Measurements from ENCODE around the gene CD19. TPM values are rescaled to one million over a fixed set of nuclear protein-coding genes. Genes with fewer than 3 reads are reported as not detected.
"Not testable (repeated sequence)": the region's sequence is repeated elsewhere in the genome, so short reads cannot be mapped to it uniquely, and the experiment has no call there.

The CD19 gene
- total RNA-seq, 3 donors from 2014 or later: not detected

- Histone ChIP-seq H3K27me3 (no peaks in the 10 kb centered on the region), H3K4me3 (no peak overlapping the region), H3K9me3 (no peaks in the 10 kb centered on the region), H3K4me1 (no peaks in the 10 kb centered on the region), H3K36me3 (no peaks in the 10 kb centered on the region), H3K27ac (no peak overlapping the region)
- TF ChIP-seq, protein P1, sequence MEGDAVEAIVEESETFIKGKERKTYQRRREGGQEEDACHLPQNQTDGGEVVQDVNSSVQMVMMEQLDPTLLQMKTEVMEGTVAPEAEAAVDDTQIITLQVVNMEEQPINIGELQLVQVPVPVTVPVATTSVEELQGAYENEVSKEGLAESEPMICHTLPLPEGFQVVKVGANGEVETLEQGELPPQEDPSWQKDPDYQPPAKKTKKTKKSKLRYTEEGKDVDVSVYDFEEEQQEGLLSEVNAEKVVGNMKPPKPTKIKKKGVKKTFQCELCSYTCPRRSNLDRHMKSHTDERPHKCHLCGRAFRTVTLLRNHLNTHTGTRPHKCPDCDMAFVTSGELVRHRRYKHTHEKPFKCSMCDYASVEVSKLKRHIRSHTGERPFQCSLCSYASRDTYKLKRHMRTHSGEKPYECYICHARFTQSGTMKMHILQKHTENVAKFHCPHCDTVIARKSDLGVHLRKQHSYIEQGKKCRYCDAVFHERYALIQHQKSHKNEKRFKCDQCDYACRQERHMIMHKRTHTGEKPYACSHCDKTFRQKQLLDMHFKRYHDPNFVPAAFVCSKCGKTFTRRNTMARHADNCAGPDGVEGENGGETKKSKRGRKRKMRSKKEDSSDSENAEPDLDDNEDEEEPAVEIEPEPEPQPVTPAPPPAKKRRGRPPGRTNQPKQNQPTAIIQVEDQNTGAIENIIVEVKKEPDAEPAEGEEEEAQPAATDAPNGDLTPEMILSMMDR (IDR thresholded peaks at IDR 0.05): no peak
- TF ChIP-seq POLR2A (IDR thresholded peaks at IDR 0.05) (no peak), POLR2AphosphoS5 (IDR thresholded peaks at IDR 0.05) (no peak)
- intact Hi-C loops (cut with DNase I; ENCODE audit: low total_unique reads): no loop called here
- DNase-seq (ENCODE audit: low spot score in 2 of 2): no peak
These were observed 32.7 kb downstream of the CD19 start for GRCh38 chr16:28964496-28964895.

DNA sequence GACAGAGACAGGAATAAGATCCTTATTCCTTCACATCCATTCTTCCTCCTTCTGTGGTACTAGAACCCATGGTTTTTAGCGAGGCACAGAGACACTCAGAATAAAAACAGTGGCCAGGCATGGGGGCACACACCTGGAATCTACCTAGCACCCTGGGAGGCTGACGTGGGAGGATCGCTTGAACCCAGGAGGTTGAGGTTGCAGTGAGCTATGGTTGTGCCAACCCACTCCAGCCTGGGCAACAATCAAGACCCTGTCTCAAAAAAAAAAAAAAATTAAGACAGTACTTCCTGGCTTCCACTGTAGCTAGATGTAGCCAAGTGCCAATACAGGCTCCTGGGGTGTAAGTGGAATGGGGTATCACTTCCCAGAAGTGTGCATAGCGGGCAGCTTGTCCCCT is 35.4 kb downstream of the CD19 start:
- Histone ChIP-seq H3K27ac (no peak overlapping the region), H3K9me3 (no peaks in the 10 kb centered on the region), H3K4me1 (no peaks in the 10 kb centered on the region), H3K4me3 (no peak overlapping the region), H3K36me3 (no peaks in the 10 kb centered on the region), H3K27me3 (no peaks in the 10 kb centered on the region)
- no peak for DNase-seq (ENCODE audit: low spot score in 2 of 2)
- no peak for TF ChIP-seq POLR2AphosphoS5 (IDR thresholded peaks at IDR 0.05)
- no peak for TF ChIP-seq POLR2A (IDR thresholded peaks at IDR 0.05)
- TF ChIP-seq, protein P1 (IDR thresholded peaks at IDR 0.05): no peak
- intact Hi-C loops (cut with DNase I; ENCODE audit: low total_unique reads): no loop called here

GRCh38 chr16:28969696-28970095 is 37.9 kb downstream of the CD19 start:
- intact Hi-C loops (cut with DNase I; ENCODE audit: low total_unique reads); H3K9me3 ChIP-seq; H3K4me3 ChIP-seq; H3K27me3 ChIP-seq; H3K27ac ChIP-seq; H3K4me1 ChIP-seq; DNase-seq (ENCODE audit: low spot score in 2 of 2); H3K36me3 ChIP-seq: not testable (repeated sequence)

DNA sequence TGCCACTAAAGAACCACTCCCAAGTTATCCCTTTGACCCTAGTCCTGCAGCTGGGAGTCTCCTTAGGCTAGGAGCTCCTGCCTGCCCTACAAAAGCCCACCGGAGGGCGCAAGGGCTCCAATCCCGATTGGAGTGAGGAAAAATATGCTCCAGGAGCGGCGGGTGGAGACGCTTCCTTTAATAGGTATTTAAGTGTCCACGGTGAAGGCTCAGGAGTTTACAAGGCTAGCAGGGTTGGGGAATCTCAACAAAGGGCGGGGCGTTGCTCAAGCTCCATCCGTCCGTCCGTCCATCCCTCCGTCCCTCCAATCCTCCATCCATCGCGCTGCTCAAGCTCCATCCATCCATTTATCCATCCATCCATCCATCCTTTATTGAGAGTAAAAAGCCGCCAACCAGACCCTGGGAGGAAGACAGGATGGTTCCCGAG is 42.3 kb downstream of the CD19 start:
- peak overlapping the region; percentile 86 to 89 for H3K27ac ChIP-seq
- no peaks in the 10 kb centered on the region for H3K9me3 ChIP-seq
- no peaks in the 10 kb centered on the region for H3K36me3 ChIP-seq
- peak overlapping the region; percentile 79 to 95 (median 94) for H3K4me3 ChIP-seq
- H3K27me3 ChIP-seq: no peaks in the 10 kb centered on the region
- TF ChIP-seq, protein P1 (IDR thresholded peaks at IDR 0.05): peak in 2 of 3 donors; percentile 33 to 44
- no peak for TF ChIP-seq POLR2AphosphoS5 (IDR thresholded peaks at IDR 0.05)
- no peak for TF ChIP-seq POLR2A (IDR thresholded peaks at IDR 0.05)
- peaks cover 0 to 10% of the 10 kb centered on the region in 2 donors for H3K4me1 ChIP-seq
- DNase-seq (ENCODE audit: low spot score in 2 of 2): peak in 1 of 2 donors; percentile 30
- intact Hi-C loops (cut with DNase I; ENCODE audit: low total_unique reads): no loop called here

- H3K27ac ChIP-seq: peak within 1 kb of the TSS; percentile 86 to 89
- peak; percentile 97 to 98 for DNase-seq (ENCODE audit: low spot score in 2 of 2)
- H3K4me1 ChIP-seq: peaks cover 0 to 10% of the 10 kb centered on the region in 2 donors
- no peaks in the 10 kb centered on the region for H3K9me3 ChIP-seq
- TF ChIP-seq POLR2AphosphoS5 (IDR thresholded peaks at IDR 0.05) (peak; percentile 93 to 96 (median 94)), POLR2A (IDR thresholded peaks at IDR 0.05) (no peak)
- no peaks in the 10 kb centered on the region for H3K27me3 ChIP-seq
- intact Hi-C loops (cut with DNase I; ENCODE audit: low total_unique reads): no loop called here
- peak within 1 kb of the TSS; percentile 79 to 95 (median 94) for H3K4me3 ChIP-seq
- no peaks in the 10 kb centered on the region for H3K36me3 ChIP-seq
These were observed 42.8 kb downstream of the CD19 start, which contains the start of gene SPNS1 for GRCh38 chr16:28974437-28975157. Gene SPNS1, plus strand, starts transcription at chr16:28974778. Its CDS starts 374 bp downstream, at chr16:28975152.

DNA sequence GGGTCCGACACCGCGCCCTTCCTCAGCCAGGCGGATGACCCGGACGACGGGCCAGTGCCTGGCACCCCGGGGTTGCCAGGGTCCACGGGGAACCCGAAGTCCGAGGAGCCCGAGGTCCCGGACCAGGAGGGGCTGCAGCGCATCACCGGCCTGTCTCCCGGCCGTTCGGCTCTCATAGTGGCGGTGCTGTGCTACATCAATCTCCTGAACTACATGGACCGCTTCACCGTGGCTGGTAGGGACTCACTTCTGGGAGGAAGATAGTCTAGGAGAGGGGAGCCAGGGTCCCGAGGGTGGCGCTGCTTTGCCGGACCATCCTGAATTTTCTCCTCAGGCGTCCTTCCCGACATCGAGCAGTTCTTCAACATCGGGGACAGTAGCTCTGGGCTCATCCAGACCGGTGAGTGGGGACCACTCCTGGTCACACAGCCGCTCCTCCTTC is 43.4 kb downstream of the CD19 start:
- H3K27me3 ChIP-seq: no peaks in the 10 kb centered on the region
- H3K27ac ChIP-seq: peak overlapping the region; percentile 86 to 89
- peak overlapping the region; percentile 79 to 95 (median 94) for H3K4me3 ChIP-seq
- H3K4me1 ChIP-seq: peaks cover 0 to 10% of the 10 kb centered on the region in 2 donors
- H3K9me3 ChIP-seq: no peaks in the 10 kb centered on the region
- intact Hi-C loops (cut with DNase I; ENCODE audit: low total_unique reads): no loop called here
- H3K36me3 ChIP-seq: no peaks in the 10 kb centered on the region
- TF ChIP-seq, protein P1 (IDR thresholded peaks at IDR 0.05): no peak
- TF ChIP-seq POLR2A (IDR thresholded peaks at IDR 0.05): no peak
- no peak for TF ChIP-seq POLR2AphosphoS5 (IDR thresholded peaks at IDR 0.05)
- no peak for DNase-seq (ENCODE audit: low spot score in 2 of 2)
